SU-DHL-6 (cell line): ENCODE data around the gene ANKS1A.

ENCODE experiments used
- CTCF ChIP-seq: fragments of 200-600 bp; sonication (generic); IDR thresholded peaks from one replicate; pipeline ENCODE4 v1.5.1; 2017; ENCODE audit warnings: antibody characterized with exemption, mild to moderate bottlenecking, low read length, moderate library complexity; ENCODE audit not compliant: insufficient read depth, poor library complexity, severe bottlenecking
- EZH2phosphoT487 ChIP-seq: fragments of 200-600 bp; sonication (generic), shearing (Covaris generic); conservative IDR thresholded peaks from 2 replicates; pipeline ENCODE4 v1.6.1; 2018; ENCODE audit warnings: mild to moderate bottlenecking, antibody characterized with exemption, low read length, moderate library complexity, mixed read lengths

- no peak for TF ChIP-seq CTCF
- no peak for TF ChIP-seq EZH2phosphoT487
Observed at GRCh38 chr6:35011096-35012041, 122.3 kb downstream of the ANKS1A start.
